Astrocyte of the spinal cord (primary cell): Measurements from ENCODE around the gene NDUFS6.

Source experiments
- DNase-seq: peaks from one replicate; pipeline ENCODE4 v3.0.0; 2011; ENCODE audit warnings: low read depth, low spot score
- H3K4me3 ChIP-seq: 2 replicates; pipeline ENCODE4 v1.5.1; 2011; ENCODE audit warnings: low read depth, mild to moderate bottlenecking, low read length, moderate library complexity
- in situ Hi-C: cut with HindIII; loops from 2 replicates; pipeline ENCODE4 v1.10.0; 2017; ENCODE audit warnings: low sequenced_read_pairs
- TF ChIP-seq, protein P1 (sequence below): IDR thresholded peaks from 2 replicates; pipeline ENCODE4 v1.5.1; 2012; ENCODE audit warnings: low read depth, mild to moderate bottlenecking, low read length, inconsistent platforms

Gene NDUFS6

DNA sequence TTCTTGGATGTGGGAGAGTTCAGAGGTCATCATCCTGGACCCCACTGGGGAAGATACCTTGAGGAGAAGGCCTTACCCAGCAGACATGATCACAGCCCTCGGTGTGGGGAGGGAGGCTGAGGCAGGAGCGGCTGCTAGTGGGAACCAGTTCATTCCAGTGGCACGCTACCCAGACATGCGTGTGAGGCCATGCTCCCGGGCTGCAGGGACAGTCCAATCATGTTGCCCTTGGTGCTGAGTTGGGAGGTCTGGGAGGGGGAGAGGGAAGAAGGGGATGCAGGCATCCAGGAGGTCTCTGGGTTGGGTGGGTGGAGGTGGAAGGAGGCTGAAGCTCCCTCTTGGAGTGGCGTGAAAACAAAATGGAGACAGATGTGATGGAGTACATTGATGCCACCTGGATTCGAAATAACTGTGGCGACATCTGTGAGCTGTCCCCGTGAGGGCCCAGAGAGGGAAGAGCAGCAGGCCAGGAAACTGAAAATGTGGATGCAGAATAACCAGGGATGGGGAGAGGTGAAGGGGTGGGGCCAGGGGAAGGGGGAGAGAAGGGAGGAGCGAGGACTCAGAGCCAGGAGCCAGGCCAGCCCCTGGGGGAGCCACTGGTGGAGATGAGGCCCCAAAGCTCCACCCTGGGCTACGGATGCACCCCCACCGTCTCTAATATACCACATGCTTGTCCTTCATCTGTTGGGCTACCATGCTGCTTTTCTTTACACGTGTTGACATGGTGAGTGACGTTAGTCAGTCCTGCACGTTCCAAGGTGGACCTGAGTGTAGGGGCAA, 16.2 kb downstream of the NDUFS6 start:
- in situ Hi-C loops: no loop called here
- TF ChIP-seq, protein P1, sequence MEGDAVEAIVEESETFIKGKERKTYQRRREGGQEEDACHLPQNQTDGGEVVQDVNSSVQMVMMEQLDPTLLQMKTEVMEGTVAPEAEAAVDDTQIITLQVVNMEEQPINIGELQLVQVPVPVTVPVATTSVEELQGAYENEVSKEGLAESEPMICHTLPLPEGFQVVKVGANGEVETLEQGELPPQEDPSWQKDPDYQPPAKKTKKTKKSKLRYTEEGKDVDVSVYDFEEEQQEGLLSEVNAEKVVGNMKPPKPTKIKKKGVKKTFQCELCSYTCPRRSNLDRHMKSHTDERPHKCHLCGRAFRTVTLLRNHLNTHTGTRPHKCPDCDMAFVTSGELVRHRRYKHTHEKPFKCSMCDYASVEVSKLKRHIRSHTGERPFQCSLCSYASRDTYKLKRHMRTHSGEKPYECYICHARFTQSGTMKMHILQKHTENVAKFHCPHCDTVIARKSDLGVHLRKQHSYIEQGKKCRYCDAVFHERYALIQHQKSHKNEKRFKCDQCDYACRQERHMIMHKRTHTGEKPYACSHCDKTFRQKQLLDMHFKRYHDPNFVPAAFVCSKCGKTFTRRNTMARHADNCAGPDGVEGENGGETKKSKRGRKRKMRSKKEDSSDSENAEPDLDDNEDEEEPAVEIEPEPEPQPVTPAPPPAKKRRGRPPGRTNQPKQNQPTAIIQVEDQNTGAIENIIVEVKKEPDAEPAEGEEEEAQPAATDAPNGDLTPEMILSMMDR: no peak
- DNase-seq: no peak
- no peak overlapping the region for H3K4me3 ChIP-seq

DNA sequence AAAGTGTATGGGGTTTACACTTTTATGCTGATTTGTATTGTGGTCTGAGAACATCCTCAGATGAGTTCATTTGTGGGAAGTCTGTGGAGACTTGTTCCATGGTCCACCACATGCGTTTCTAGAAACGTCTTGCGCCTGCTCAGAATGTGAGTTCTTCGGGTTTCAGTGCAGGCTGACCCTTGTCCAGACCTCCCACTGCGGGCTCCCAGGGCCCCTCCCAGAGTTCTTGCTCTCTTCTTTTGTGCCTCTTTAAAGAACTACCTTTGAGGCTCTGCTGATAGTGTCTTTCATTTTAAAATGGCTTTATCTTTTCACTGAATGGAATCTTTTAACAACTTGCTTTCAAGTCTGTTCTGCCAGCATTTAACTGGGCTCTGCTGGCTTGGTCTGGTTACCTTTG, 17.6 kb downstream of the NDUFS6 start:
- no peak overlapping the region for H3K4me3 ChIP-seq
- DNase-seq: no peak
- TF ChIP-seq, protein P1: no peak
- in situ Hi-C loops: no loop called here

DNA sequence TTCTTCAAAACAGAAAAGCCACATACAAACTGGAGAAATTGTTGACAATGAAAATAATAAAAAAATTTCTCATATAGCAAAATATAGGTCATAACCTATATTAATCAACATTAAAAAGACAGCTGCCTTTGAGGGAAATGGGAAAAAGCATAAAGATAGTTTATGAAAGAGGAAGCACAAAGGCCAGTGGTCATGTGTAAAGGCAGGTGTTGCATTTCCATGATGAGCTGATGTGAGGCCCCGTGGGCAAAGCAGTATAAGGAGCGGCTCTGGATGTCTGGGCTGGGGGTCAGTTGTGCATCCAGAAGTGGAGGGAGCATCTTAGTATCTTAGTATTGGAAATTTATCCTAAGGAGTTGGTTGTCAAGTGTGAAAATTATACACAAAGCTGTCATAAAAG, 18.3 kb downstream of the NDUFS6 start:
- H3K4me3 ChIP-seq: no peak overlapping the region
- DNase-seq: no peak
- TF ChIP-seq, protein P1: no peak
- in situ Hi-C loops: no loop called here

DNA sequence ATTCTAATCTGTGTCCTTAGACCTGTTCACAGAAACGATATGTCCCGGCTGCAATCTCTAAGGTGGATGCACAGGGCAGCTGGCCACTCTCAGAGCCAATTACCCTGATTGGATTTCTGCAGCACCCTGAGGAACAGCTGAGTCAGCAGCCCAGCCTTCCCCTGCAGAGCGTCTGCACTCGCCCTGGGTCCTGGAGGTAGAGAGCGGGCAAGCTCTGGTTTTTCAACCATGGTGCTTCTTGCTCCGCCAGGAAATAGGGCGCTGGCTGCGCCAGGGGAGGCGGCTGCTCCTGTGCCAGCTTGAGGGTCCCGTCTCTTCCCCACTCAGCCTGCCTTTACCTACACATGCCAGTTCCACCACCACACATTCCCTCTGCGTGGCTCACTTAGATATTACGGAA, 19.2 kb downstream of the NDUFS6 start:
- TF ChIP-seq, protein P1: no peak
- in situ Hi-C loops: no loop called here
- no peak for DNase-seq
- H3K4me3 ChIP-seq: no peak overlapping the region

DNA sequence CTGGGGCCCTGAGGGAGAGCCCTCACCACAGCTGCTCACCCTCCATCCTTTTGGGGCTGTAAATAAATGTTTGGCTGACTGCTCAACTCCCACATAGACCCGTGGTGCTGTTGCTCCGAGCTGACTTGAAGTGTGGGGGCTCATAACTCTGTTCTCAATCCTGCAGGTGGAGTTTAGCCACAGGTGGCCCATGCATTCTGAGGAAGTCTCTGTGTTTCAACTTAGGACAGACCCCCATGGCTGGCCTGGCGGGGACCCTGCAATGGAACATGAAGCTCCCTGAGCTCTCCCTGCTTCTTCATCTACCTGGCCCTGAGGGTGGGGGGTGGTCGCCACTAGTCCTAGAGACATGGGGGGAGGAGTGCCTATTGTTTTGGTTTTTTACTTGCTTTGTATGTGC, 19.7 kb downstream of the NDUFS6 start:
- no peak for DNase-seq
- in situ Hi-C loops: no loop called here
- TF ChIP-seq, protein P1: no peak
- H3K4me3 ChIP-seq: no peak overlapping the region

DNA sequence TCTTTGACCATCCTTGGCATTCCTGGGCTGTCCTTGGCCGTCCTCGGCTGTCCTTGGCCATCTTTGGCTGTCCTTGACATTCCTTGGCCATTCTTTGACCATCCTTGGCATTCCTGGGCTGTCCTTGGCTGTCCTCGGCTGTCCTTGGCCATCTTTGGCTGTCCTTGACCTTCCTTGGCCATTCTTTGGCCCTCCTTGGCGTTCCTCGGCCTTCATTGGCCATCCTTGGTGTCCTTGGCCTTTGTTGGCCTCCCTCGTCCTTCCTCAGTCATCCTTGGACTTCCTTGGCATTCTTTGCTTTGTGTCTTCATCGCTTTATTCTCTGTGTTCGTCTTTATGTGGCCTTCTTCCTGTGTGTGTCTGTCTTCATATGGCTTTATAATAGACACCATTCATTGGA, 20.7 kb downstream of the NDUFS6 start:
- TF ChIP-seq, protein P1: no peak
- no peak for DNase-seq
- H3K4me3 ChIP-seq: no peak overlapping the region
- in situ Hi-C loops: no loop called here
